BLaER1 treated with 17β-estradiol and CSF1 and Interleukin-3, amounts not matched to agents 10 nM and 100 nM (cell line): ENCODE results near the gene NTHL1.

ENCODE experiments used
- H3K27ac ChIP-seq, 11 experiments: shearing (Covaris generic); formaldehyde crosslinking; 2 replicates each; pipeline ENCODE4 v1.8.1; 2022
- H3K27me3 ChIP-seq, 11 experiments: shearing (Covaris generic); formaldehyde crosslinking; 2 replicates each; pipeline ENCODE4 v1.8.1; 2022
- H3K36me3 ChIP-seq, 11 experiments: shearing (Covaris generic); formaldehyde crosslinking; 2 replicates each; pipeline ENCODE4 v1.8.1; 2022
- H3K4me1 ChIP-seq, 10 experiments: shearing (Covaris generic); formaldehyde crosslinking; 2 replicates each; pipeline ENCODE4 v1.8.1; 2022
- H3K4me2 ChIP-seq, 11 experiments: shearing (Covaris generic); formaldehyde crosslinking; 2 replicates each; pipeline ENCODE4 v1.8.1; 2022
- H3K4me3 ChIP-seq, 10 experiments: shearing (Covaris generic); formaldehyde crosslinking; 2 replicates each; pipeline ENCODE4 v1.8.1; 2022
- H3K9ac ChIP-seq, 11 experiments: shearing (Covaris generic); formaldehyde crosslinking; 2 replicates each; pipeline ENCODE4 v1.8.1; 2022
- H3K9me3 ChIP-seq, 11 experiments: shearing (Covaris generic); formaldehyde crosslinking; replicated peaks in 1 of 11; 2 replicates each; pipeline ENCODE4 v1.8.1; 2022
- H4K20me1 ChIP-seq, 11 experiments: shearing (Covaris generic); formaldehyde crosslinking; 2 replicates each; pipeline ENCODE4 v1.8.1; 2022
- Cebpa-rat ChIP-seq, 11 experiments: shearing (Covaris generic); IDR thresholded peaks; 2 replicates each; pipeline ENCODE4 v1.8.1; 2022

The NTHL1 gene

GRCh38 chr16:2043667-2044451, 3.8 kb downstream of the NTHL1 start:
- Histone ChIP-seq H3K9ac (peak overlapping the region; percentile 13 to 73 (median 63); a peak in 19 of 22 replicates), H3K4me3 (peak overlapping the region in 9 of 10 experiments; percentile 14 to 53 (median 41); a peak in 14 of 20 replicates), H3K27me3 (no peaks in the 10 kb centered on the region), H3K4me1 (peaks cover 78 to 89% (median 87%) of the 10 kb centered on the region in 10 experiments), H3K27ac (peak overlapping the region in 10 of 11 experiments; percentile 26 to 83 (median 67); a peak in 19 of 22 replicates), H3K9me3 (no peaks in the 10 kb centered on the region), H4K20me1 (peaks cover 0 to 31% (median 6%) of the 10 kb centered on the region in 11 experiments; a peak in 9 of 22 replicates), H3K4me2 (peak overlapping the region; percentile 85 to 99 (median 95)), H3K36me3 (0 out of 22 replicates have a peak, but pooled peaks cover 0 to 4% (median 0%) of the 10 kb centered on the region in 11 experiments)
- TF ChIP-seq Cebpa-rat (IDR thresholded peaks at IDR 0.05): no peak

DNA sequence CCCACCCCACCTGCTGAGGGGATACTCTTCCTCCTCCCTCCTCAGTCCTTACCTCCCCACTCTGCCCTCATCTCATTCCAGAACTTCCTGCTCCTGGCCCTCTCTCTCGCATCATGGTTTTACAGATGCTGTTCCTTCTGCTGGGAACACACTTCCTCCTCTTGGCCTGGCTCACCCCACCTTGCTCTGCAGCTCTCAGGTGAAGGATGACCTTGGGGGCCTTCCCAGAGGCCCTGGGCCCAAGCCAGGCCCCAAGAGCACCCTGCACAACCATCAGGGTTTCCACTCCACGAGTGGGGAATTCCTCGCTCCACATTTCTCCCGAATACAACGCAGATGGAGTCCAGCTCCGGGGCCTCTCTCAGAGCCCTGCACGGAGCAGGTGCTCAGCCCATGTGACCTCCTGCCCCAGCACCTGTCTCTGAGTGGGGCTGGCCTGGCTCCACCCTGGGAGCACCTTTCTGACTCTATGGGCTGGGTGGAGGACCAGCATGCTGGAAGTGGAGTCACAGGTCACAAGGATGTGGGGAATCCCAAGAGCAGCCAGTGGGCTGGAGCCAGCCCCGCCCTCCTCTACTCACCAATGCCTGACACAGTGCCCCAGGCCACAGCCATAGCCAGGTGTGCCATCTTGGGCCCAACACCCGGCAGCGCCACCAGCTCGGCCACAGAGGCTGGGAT, 4.5 kb downstream of the NTHL1 start:
- Histone ChIP-seq H3K27me3 (no peaks in the 10 kb centered on the region), H3K4me3 (peak overlapping the region in 5 of 10 experiments; percentile 33 to 53 (median 47); a peak in 4 of 20 replicates), H3K4me1 (peaks cover 79 to 90% (median 89%) of the 10 kb centered on the region in 10 experiments), H3K36me3 (0 out of 22 replicates have a peak, but pooled peaks cover 0 to 5% (median 0%) of the 10 kb centered on the region in 11 experiments), H3K4me2 (peak overlapping the region; percentile 85 to 99 (median 95)), H4K20me1 (peaks cover 0 to 33% (median 8%) of the 10 kb centered on the region in 11 experiments; a peak in 9 of 22 replicates), H3K27ac (peak overlapping the region in 7 of 11 experiments; percentile 42 to 83 (median 75); a peak in 14 of 22 replicates), H3K9ac (peak overlapping the region in 9 of 11 experiments; percentile 38 to 73 (median 67); a peak in 14 of 22 replicates), H3K9me3 (no peaks in the 10 kb centered on the region)
- no peak for TF ChIP-seq Cebpa-rat (IDR thresholded peaks at IDR 0.05)

GRCh38 chr16:2042171-2042985, 5.3 kb downstream of the NTHL1 start:
- H3K27me3 ChIP-seq: no peaks in the 10 kb centered on the region
- H3K9me3 ChIP-seq: no peaks in the 10 kb centered on the region
- H3K4me3 ChIP-seq: peak overlapping the region in 2 of 10 experiments; percentile 10 to 34; a peak in 1 of 20 replicates
- H3K4me1 ChIP-seq: peaks cover 86 to 98% (median 97%) of the 10 kb centered on the region in 10 experiments
- H3K36me3 ChIP-seq: peaks cover 0 to 12% (median 0%) of the 10 kb centered on the region in 11 experiments; a peak in 7 of 22 replicates
- H3K4me2 ChIP-seq: peak overlapping the region; percentile 76 to 96 (median 92)
- H3K27ac ChIP-seq: peak overlapping the region in 8 of 11 experiments; percentile 1 to 71 (median 52); a peak in 15 of 22 replicates
- TF ChIP-seq Cebpa-rat (IDR thresholded peaks at IDR 0.05): no peak
- H3K9ac ChIP-seq: peak overlapping the region; percentile 20 to 68 (median 50); a peak in 17 of 22 replicates
- H4K20me1 ChIP-seq: peaks cover 0 to 40% (median 8%) of the 10 kb centered on the region in 11 experiments; a peak in 10 of 22 replicates

- no peaks in the 10 kb centered on the region for H3K27me3 ChIP-seq
- H3K27ac ChIP-seq: peak overlapping the region in 5 of 11 experiments; percentile 51 to 71 (median 65); a peak in 8 of 22 replicates
- H3K4me2 ChIP-seq: peak overlapping the region; percentile 76 to 96 (median 92)
- H3K9ac ChIP-seq: peak overlapping the region in 5 of 11 experiments; percentile 8 to 72 (median 65); a peak in 6 of 22 replicates
- peaks cover 0 to 54% (median 10%) of the 10 kb centered on the region in 11 experiments; a peak in 11 of 22 replicates for H4K20me1 ChIP-seq
- H3K4me1 ChIP-seq: peaks cover 88 to 98% (median 98%) of the 10 kb centered on the region in 10 experiments
- H3K4me3 ChIP-seq: no peak overlapping the region
- no peaks in the 10 kb centered on the region for H3K9me3 ChIP-seq
- TF ChIP-seq Cebpa-rat (IDR thresholded peaks at IDR 0.05): no peak
- H3K36me3 ChIP-seq: peaks cover 0 to 25% (median 0%) of the 10 kb centered on the region in 11 experiments; a peak in 8 of 22 replicates
These were observed 6.7 kb downstream of the NTHL1 start for GRCh38 chr16:2040787-2041522.

- H4K20me1 ChIP-seq: peaks cover 0 to 62% (median 10%) of the 10 kb centered on the region in 11 experiments; a peak in 11 of 22 replicates
- no peaks in the 10 kb centered on the region for H3K9me3 ChIP-seq
- peaks cover 94 to 98% (median 98%) of the 10 kb centered on the region in 10 experiments for H3K4me1 ChIP-seq
- no peak for TF ChIP-seq Cebpa-rat (IDR thresholded peaks at IDR 0.05)
- no peaks in the 10 kb centered on the region for H3K27me3 ChIP-seq
- H3K27ac ChIP-seq: peak overlapping the region in 6 of 11 experiments; percentile 3 to 71 (median 58); a peak in 8 of 22 replicates
- no peak overlapping the region for H3K4me3 ChIP-seq
- H3K4me2 ChIP-seq: peak overlapping the region; percentile 76 to 96 (median 92)
- H3K36me3 ChIP-seq: peaks cover 0 to 28% (median 0%) of the 10 kb centered on the region in 11 experiments; a peak in 8 of 22 replicates
- peak overlapping the region in 8 of 11 experiments; percentile 1 to 72 (median 53); a peak in 8 of 22 replicates for H3K9ac ChIP-seq
These were observed 7.4 kb downstream of the NTHL1 start for GRCh38 chr16:2040041-2040786.

- peaks cover 0 to 28% (median 0%) of the 10 kb centered on the region in 11 experiments; a peak in 8 of 22 replicates for H3K36me3 ChIP-seq
- H3K27me3 ChIP-seq: no peaks in the 10 kb centered on the region
- TF ChIP-seq Cebpa-rat (IDR thresholded peaks at IDR 0.05): no peak
- H3K9me3 ChIP-seq: no peaks in the 10 kb centered on the region
- H3K4me2 ChIP-seq: peak overlapping the region; percentile 76 to 96 (median 92)
- H3K27ac ChIP-seq: peak overlapping the region in 9 of 11 experiments; percentile 2 to 71 (median 23); a peak in 15 of 22 replicates
- peaks cover 96 to 98% (median 98%) of the 10 kb centered on the region in 10 experiments for H3K4me1 ChIP-seq
- peak overlapping the region in 4 of 10 experiments; percentile 7 to 37 (median 27); a peak in 4 of 20 replicates for H3K4me3 ChIP-seq
- H4K20me1 ChIP-seq: peaks cover 0 to 65% (median 10%) of the 10 kb centered on the region in 11 experiments; a peak in 11 of 22 replicates
- peak overlapping the region; percentile 1 to 72 (median 48); a peak in 20 of 22 replicates for H3K9ac ChIP-seq
These were observed 8.2 kb downstream of the NTHL1 start for GRCh38 chr16:2039274-2040031.
